Left hindlimb (tissue), 1 donor: ENCODE results near the gene PRDX6.
A peak's percentile ranks its signal among the peaks of the same experiment; 100 is the strongest.
"Not testable (repeated sequence)": the region's sequence is repeated elsewhere in the genome, so short reads cannot be mapped to it uniquely, and the experiment has no call there.

Experiments
- DNase-seq: peaks from one replicate; pipeline ENCODE4 v3.0.0-alpha.2; 2018

Gene PRDX6, protein sequence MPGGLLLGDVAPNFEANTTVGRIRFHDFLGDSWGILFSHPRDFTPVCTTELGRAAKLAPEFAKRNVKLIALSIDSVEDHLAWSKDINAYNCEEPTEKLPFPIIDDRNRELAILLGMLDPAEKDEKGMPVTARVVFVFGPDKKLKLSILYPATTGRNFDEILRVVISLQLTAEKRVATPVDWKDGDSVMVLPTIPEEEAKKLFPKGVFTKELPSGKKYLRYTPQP

DNA sequence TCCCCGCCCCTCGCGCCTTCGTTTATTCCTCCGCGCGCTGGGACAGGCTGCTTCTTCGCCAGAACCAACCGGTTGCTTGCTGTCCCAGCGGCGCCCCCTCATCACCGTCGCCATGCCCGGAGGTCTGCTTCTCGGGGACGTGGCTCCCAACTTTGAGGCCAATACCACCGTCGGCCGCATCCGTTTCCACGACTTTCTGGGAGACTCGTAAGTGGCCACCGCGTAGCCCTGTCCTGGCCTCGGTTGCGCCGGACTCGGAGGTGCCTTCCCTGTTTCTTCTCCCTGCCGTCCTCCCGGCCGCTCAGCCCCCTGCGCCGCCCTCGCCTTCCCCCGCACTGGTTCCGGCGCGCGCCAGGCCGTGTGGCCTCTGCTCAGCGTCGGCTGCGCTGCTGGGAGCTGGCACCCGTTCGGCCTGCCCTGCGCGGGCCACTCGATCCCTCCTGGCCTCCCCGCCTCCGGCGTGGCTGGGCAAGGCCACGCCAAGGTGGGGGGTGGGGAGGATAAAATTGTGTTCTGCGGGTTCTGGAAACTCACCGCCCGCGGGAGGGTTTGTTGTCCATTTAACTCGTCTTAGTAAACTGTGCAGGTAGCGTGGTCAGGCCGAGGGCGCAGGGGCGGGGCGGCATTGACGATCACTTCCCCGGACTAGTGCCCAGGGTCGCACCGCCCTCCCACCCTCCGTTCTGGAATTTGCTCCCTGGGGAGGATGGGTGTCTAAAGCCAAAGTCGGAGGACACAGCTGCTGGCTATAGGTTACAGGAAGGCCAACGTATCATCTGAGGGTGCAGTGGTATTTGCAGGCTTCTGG lies at the start of gene PRDX6:
TSS of gene PRDX6 (plus strand) at position 50 of the 808 bp plus-strand sequence. CDS start at position 113, 63 bp downstream.
- DNase-seq: no peak

DNA sequence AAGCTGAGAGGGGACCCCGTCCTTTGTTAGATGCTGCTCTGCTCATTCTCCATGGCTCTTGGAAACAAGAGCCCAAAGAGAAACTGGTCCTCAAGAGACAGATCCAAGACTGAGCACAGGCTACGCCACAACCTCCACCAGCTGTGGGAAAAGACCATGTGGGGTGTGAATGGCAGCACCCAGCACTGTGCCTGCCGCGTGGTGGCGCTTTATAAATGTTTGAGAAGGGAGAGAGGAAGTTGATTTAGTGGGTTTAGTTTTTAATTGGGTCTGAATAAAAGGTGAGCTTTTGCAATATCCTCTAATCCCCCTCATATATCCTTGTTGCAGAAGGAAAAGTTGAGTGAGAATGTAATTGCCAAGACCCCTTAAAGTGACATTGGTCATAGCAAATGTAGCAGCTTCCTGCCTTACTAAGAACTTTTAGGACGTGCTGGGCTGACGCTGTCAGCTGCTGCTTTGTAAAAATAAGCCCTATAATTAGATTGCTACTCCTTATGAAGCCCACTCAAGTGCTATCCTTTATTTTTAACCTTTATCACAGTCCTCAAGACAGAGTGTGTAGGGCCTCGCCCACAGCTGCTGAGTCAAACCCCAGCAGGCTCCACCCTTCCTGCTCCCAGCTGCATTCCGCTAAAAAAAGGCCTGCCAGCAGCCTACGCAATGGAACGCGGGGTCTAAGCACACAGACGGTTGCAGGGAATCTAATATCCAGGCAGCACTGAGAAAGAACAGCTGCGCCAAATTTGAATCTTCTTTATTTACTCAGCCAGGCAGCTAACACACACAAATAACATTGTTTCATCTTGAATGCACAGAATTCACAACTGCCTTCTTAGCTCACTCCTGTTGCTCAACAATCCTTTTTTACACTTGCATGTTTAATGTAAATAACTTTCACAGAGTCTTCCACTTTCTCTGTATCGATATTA lies 47.4 kb upstream of the PRDX6 start:
- peak; percentile 97 for DNase-seq

DNA sequence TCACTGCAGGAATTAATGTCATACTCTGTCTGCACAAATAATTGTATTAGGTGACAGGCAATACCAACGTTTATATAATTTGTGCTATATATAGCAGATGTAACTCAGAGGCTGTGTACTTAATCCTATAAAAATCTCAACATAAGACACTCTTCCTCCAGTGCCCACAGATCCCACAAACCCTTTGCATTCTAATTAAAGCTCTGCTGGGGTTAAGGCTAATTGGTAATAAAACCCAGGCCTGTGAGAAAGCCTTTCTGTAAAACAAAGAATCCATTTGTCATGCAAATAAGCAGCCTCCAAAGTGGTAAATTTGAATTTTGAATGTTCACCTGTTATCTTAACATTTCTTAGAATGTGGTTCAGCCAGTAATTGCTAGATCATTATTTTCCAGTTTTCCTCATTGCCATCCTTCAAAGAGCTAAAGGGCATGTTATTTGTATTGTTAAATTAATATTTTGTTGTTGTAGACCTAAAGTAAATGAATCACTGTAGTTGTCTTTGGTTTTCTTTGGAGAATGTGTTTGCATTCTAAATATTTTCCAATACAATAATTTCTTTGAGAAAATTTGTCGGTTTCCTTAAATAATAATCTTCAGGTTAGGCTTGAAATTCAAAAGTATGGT lies 46.3 kb upstream of the PRDX6 start:
- DNase-seq: no peak

DNA sequence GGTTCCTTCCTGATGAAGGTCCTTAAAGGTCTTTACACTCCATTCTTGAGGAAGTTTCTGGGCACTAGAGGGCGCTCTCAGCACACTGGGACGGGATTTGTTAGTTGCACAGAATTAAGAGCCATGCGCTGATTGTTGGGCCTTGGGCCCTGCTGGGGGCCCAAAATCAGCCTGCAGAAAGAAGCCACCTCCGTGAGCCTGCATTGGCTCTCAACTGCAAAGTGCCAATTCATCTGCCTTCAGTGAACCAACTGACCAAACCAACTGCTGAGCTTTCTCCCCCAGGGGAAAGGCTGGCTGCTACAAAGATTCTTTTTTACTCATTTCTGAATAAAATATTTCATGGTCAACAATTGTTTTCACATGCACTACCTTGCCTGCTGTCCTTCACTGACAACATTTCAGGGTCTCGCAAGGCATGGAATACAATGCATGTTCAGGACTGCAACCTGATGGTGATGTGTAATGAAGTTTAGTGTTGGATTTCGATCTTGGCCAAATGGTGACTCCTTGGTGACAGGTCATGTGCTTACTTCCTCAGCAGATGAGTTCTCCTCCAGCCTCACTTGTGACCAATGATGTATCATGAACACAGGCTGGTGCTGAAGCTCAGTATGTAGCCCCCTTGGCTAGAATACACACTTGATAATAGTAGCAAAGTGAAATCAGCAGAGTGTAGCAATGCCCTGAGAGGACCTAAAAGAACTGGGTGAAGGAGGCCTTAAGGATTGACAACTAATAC lies 45.7 kb upstream of the PRDX6 start:
- DNase-seq: peak; percentile 84

DNA sequence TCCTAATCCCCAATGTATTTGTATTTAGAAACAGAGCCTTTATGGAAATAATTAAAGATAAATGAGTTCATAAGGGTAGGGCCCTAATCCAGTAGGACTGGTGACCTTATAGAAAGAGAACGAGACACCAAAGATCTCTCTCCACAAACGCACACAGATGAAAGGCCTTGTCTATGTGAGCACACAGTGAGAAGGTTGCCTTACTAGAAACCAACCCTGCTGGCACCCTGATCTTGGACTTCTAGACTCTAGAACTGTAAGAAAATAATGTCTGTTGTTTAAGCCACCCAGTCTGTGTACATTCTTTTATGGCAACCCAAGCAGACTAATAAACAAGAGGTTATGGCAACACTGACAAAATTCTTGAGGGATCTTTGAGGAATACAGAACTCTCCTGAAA lies 44.8 kb upstream of the PRDX6 start:
- no peak for DNase-seq

DNA sequence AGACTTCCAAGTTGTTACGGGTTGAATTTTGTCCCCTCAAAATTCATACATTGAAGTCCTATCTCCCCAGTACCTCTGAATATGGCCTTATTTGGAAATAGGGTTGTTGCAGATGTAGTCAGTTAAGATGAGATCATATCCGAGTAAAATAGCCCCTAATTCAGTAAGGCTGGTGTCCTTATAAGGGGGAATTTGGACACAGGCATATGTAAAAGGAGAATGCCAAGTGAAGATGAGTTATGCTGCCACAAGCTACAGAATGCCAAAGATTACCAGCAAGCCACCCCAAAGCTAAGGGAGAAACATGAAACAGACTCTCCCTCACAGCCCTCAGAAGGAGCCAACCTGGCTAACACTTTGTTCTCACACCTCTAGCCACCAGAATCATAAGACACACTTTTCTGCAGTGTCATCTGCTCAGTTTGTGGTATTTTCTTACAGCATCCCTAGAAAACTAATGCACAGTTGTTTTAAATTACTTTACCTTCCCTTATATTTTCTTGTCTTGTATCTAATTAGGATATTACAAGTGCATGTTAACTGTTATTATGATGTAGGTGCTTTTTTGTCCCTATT lies 43.3 kb upstream of the PRDX6 start:
- no peak for DNase-seq

DNA sequence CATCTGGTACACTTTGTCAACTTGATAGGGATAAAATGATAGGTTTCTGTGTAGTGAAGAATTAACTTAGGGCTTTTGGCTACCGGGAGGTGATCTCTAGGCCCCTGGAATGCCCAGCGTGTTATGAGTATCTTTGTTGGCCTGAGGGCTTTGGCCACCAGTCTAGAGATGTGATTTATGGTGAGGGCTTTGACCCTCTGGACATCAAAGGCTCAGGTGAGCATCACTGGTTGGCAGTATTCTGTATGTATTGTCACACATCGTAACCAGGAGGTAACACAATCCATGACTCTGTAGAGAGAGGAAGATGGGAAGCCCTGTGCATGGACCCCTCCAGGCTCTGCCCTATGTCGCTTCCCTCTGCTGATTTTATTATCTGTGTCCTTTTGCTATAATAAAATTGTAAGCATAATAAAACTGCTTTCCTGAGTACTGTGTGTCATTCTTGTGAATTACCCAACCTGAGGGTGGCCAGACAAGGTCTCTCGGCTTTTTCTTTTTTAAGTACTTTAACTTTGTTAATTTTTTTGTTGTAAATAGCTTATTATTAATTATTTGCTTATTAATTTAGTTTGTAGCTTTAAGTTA lies 40.2 kb upstream of the PRDX6 start:
- no peak for DNase-seq

DNA sequence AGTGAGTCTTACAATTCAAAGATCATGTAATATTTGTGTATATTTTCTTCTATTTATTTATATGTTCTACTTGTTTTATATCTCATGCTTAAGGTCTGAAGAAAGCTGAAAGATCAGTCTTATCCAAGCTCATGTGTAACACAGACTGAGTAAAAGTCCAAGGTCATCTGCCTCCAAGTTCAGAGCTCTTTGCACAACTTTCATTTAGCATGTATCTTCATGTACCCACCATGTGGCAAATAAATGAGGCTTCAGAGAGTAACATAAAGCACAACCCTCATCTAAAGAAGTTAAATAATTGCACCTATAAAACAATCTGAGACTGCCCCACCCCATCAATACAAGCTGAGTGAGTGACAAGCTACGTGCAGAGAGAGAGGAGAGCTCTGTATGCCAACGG lies 38.5 kb upstream of the PRDX6 start:
- DNase-seq: no peak

DNA sequence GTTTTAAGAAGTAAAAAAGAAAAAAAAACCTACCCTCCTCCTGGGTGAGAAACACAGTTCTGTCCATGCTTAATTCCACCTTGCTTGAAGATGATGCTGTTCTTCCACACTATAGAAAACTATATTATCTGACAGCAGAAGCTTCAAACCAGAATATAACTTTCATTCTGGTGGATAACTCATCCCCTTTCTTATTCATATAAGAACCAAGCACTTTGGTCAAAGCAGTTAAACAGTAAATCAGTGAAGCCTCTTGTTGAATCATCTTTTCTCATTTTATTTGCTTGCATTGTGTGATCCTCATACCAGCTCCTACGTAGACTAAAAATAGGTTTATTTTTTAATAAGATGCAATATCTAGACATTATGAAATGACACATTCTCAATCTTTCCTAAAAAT lies 36.7 kb upstream of the PRDX6 start:
- no peak for DNase-seq

DNA sequence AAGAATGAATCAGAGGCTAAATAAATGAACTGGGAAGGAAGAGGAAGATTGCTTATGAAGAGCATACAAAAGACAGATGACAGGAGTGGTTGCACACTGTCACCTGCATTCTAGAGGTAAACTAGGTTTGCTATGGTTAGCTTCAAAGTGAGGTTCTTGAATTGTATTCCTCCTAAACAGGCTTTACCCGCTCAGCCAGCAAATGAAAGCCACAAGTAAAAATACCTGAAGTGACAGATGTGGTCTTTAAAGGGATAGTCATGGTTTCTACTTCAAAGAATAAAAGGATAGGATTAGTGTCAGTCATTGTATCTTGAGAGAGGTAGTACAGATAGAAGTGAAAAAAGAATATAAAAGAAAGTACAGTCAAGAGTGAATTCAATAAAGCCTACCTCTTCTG lies 32.4 kb upstream of the PRDX6 start:
- no peak for DNase-seq

DNA sequence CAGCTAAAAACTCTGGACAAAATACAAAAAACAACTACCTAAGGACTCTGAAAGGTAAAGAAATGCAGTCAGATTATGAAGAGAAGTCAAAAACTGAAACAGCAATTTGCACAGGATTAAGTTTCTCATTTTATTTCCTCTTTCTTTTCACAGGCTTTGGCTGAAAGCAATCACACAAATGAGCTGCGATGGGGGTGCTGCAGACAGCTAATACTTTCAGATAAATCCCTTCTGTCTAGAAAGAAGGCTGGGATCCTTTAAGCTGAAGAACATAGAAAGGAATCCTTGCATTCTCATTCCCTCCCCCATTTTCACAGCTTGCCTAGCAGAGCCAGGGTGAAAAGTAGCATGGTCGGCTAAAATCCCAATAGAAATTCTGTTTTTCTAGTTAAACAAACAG lies 32.0 kb upstream of the PRDX6 start:
- DNase-seq: no peak

DNA sequence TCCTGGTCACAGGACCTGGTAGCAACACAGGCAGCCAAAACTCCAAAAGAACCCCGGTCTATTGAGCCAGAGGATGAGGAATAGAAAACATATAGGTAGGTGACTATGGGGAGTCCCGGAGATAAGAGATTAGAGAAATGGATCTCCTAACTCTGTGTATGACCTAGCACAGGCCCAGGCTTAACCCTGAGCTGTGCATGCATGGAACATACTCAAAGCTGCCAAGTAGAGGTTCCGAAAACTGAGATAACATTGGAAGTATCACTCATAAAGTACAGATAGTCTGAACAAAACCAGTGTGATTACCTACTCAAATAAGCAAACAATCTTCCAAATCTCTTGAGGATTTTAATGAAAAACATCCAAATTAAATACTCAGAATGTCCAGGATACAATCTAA lies 31.5 kb upstream of the PRDX6 start:
- no peak for DNase-seq

DNA sequence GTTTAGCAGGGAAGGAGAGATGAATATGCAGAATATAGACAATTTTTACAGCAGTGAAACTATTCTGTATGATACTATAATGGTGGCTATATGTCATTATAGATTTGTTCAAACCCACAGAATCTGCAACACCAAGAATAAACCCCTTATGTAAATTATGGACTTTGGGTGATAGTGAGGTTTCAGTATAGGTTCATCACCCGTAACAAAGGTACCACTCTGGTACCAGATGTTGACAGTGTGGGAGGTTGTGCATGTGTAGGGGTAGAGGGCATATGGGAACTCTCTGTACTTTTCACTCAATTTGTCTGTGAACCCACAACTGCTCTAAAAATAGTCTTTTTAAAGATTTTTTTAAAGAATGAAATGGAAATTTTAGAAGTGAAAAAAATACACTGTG lies 29.9 kb upstream of the PRDX6 start:
- no peak for DNase-seq

DNA sequence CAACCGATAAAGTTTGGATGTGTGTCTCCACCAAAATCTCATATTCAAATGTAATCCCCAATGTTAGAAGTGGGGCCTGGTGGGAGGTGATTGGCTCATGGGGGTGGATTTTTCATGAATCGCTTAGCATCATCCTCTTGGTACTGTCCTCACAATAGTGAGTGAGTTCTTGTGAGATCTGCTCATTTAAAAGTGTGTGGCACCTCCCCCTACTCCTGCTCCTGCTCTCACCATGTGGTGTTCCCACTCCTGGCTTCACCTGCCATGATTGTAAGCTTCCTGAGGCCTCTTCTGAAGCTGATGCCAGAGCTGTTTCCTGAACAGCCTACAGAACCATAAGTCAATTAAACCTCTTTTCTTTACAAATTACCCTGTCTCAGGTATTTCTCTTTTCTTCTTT lies 28.2 kb upstream of the PRDX6 start:
- DNase-seq: no peak

DNA sequence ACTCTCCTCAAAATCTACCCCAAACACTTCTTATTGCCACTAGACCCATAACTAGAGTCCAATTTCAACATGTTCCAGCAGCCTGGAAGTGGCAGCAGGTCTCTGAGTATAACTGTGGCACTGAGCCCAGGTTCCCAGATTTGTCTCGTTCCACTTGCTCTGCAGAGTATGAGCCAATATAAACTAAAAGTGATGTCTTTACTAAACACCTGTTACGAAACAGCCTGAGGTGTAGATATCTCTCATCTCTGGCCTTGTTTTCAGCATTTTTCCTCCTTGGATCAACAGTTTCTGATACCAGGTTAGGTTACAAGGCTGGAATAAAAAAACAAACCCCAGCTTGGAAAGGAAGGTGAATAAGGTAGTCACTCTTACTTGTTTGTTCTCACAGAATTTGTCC lies 25.2 kb upstream of the PRDX6 start:
- DNase-seq: no peak

DNA sequence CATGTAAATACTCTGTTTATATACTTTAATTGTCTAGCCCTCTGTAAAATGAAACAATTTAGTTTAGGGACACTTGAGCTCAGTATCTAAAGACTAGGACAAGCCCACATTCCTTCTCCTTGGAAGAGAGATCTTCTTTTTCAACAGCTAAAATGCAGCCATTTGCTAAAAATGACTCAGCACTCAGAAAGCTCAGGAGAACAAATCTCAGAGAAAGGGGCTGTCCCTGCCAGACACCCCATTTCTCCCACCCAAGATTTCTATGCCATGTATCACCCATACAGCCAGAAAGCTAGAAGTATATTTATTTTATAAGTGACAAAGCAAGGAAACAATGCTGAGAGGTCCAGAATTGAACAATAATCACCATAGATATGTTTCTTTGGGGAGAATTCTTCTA lies 23.2 kb upstream of the PRDX6 start:
- no peak for DNase-seq

DNA sequence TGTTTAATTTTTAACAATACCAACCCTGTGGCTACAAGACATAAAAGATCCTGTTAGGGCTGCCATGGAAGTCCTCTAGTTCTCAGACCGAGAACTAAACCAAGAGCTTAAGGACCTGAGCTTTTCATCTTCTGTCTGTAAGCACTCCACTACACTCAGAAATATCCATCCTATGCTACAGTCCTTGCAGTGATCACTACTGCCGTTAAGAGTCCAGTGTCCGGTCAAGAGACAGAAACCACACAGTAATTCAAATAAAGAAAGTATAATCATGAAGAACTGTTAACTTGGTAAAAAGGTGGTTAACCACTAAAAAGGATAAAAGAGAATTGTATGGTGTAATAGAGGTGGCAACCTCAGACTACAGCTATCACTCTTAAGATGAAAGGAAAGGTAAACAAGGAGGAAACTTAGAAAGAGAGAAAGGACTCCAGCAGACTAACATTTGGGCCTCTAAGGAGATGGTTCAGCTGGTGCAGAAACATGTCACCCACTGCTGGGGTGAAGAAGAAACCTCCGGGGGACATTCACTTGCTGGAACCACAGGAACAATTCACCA lies 22.1 kb upstream of the PRDX6 start:
- DNase-seq: no peak

DNA sequence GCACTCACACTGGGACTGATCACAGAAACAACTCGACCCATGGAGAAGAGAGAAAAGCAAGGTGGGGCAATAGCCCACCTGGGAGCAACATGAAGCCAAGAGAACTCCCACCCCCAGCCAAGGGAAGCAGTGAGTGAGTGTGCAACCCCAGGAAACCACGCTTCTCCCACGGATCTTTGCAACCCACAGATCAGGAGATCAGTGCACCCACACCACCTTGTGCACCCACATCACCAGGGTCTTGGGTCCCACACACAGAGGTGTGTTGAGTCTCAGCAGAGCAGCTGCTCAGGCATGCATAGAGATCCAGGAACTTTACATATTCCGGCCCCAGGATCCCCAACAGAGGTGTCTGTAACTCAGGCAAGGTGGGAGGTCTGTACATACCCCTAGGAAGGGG lies 17.2 kb upstream of the PRDX6 start:
- DNase-seq: no peak

DNA sequence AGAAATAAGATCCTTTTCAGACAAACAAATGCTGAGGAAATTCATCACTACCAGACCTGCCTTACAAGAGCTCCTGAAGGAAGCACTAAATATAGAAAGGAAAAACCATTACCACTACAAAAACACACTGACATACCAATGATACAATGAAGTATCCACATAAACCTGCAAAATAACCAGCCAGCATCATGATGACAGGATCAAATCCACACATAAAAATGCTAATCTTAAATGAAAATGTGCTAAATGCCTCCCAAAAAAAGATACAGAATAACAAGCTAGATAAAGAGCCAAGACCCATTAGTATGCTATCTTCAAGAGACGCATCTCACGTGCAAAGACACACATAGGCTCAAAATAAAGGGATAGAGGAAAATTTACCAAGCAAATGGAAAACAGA lies 14.5 kb upstream of the PRDX6 start:
- not testable (repeated sequence) for DNase-seq

DNA sequence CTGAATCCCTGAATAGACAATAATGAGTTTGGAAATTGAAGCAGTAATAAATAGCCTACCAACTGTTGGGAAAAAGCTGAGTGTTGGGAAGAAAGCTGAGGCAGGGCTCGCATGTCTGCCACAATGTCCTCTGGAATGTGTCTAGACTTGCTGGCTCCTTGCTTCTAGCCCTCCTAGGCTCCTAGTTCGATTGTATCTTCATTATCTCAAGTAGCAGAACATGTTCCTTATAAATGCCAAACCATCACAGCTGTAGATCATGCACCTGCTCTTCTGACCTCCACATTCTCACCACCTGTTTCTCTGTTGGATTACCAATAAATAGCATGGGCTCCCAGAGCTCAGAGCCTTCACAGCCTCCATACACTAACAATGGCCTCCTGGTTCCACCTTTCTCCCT lies 12.9 kb upstream of the PRDX6 start:
- DNase-seq: not testable (repeated sequence)

DNA sequence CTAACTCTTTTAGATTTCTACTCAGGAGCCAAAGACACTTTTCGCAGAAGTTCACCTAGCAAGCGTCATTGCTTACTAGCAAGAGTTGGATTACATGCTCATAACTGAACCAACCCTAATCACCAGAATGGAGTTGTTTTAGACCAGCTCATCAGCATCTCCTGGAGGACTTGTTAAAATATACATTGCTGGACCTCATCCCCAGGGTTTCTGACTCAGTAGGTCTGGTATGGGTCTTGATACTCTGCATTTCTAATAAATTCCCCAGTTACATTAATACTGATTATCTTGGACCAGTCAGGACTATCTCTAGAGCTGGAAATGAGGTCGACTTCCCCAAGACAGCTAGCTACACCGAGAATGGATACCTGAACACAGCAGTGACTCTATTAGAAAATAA lies 9.7 kb upstream of the PRDX6 start:
- no peak for DNase-seq
